SK-N-SH treated with all-trans-retinoic acid at 6 μM for 48 hours (cell line): ENCODE data around the gene SOX13.

Source experiments
- CREB5 ChIP-seq: fragments of 250-450 bp; sonication (Bioruptor Pico); IDR thresholded peaks from 2 replicates; pipeline ENCODE4 v1.5.1; 2020; ENCODE audit warnings: low read depth, mild to moderate bottlenecking, moderate library complexity
- ISL1 ChIP-seq: fragments of 250-450 bp; sonication (Bioruptor Pico); IDR thresholded peaks from 2 replicates; pipeline ENCODE4 v2.1.2; 2022; ENCODE audit warnings: mild to moderate bottlenecking, moderate library complexity
- OSR1 ChIP-seq: fragments of 250-450 bp; sonication (Bioruptor Pico); IDR thresholded peaks from 2 replicates; pipeline ENCODE4 v1.8.0; 2022; ENCODE audit warnings: moderate library complexity, mild to moderate bottlenecking, inconsistent platforms
- PATZ1 ChIP-seq: fragments of 250-450 bp; sonication (Bioruptor Pico); IDR thresholded peaks from 2 replicates; pipeline ENCODE4 v1.8.0; 2020; ENCODE audit warnings: mild to moderate bottlenecking, moderate library complexity, borderline replicate concordance
- PPARA ChIP-seq: fragments of 250-450 bp; sonication (Bioruptor Pico); IDR thresholded peaks from 2 replicates; pipeline ENCODE4 v1.5.0; 2020; ENCODE audit warnings: mild to moderate bottlenecking, borderline replicate concordance
- TOX ChIP-seq: fragments of 250-450 bp; sonication (Bioruptor Pico); IDR thresholded peaks from 2 replicates; pipeline ENCODE4 v1.8.0; 2021; ENCODE audit warnings: mild to moderate bottlenecking, moderate library complexity, borderline replicate concordance
- ZC3H10 ChIP-seq: fragments of 250-450 bp; sonication (Bioruptor Pico); IDR thresholded peaks from 2 replicates; pipeline ENCODE4 v1.5.1; 2021; ENCODE audit warnings: mild to moderate bottlenecking, moderate library complexity
- ZFP3 ChIP-seq: fragments of 250-450 bp; sonication (Bioruptor Pico); IDR thresholded peaks from 2 replicates; pipeline ENCODE4 v1.5.0; 2020; ENCODE audit warnings: mild to moderate bottlenecking, moderate library complexity
- ZFP30 ChIP-seq: fragments of 450-650 bp; formaldehyde crosslinking; IDR thresholded peaks from 2 replicates; pipeline ENCODE4 v1.5.0; 2022; ENCODE audit warnings: mild to moderate bottlenecking, moderate library complexity
- ZNF70 ChIP-seq: fragments of 450-650 bp; formaldehyde crosslinking; IDR thresholded peaks from 2 replicates; pipeline ENCODE4 v1.5.0; 2020; ENCODE audit warnings: mild to moderate bottlenecking, moderate library complexity
- ZNF8 ChIP-seq: fragments of 450-650 bp; formaldehyde crosslinking; IDR thresholded peaks from 2 replicates; pipeline ENCODE4 v1.5.0; 2020; ENCODE audit warnings: mild to moderate bottlenecking, moderate library complexity
- TF ChIP-seq, protein P1 (sequence below): fragments of 250-450 bp; sonication (Bioruptor Pico); IDR thresholded peaks from 2 replicates; pipeline ENCODE4 v1.5.1; 2021; ENCODE audit warnings: mild to moderate bottlenecking, moderate library complexity

- TF ChIP-seq PATZ1 (CRISPR knock-in tag) (no peak), ZC3H10 (CRISPR knock-in tag) (no peak), ZFP30 (CRISPR knock-in tag) (no peak), ZFP3 (no peak), ZNF70 (CRISPR knock-in tag) (no peak), ZNF8 (CRISPR knock-in tag) (no peak), CREB5 (CRISPR knock-in tag) (no peak), TOX (CRISPR knock-in tag) (no peak), OSR1 (no peak), PPARA (CRISPR knock-in tag) (no peak), ISL1 (no peak)
- TF ChIP-seq, protein P1, sequence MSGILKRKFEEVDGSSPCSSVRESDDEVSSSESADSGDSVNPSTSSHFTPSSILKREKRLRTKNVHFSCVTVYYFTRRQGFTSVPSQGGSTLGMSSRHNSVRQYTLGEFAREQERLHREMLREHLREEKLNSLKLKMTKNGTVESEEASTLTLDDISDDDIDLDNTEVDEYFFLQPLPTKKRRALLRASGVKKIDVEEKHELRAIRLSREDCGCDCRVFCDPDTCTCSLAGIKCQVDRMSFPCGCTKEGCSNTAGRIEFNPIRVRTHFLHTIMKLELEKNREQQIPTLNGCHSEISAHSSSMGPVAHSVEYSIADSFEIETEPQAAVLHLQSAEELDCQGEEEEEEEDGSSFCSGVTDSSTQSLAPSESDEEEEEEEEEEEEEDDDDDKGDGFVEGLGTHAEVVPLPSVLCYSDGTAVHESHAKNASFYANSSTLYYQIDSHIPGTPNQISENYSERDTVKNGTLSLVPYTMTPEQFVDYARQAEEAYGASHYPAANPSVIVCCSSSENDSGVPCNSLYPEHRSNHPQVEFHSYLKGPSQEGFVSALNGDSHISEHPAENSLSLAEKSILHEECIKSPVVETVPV (CRISPR knock-in tag): no peak
These were observed 43.9 kb upstream of the SOX13 start for GRCh38 chr1:204029016-204029415.
